ENCODE measurements around the gene OCRL.

Gene OCRL

GRCh38 chrX:129510331-129510730 lies 29.7 kb upstream of the OCRL start:
- TF ChIP-seq FOXM1 (IDR thresholded peaks at IDR 0.05; ENCODE audit: borderline replicate concordance, low read depth) (no peak), EGR1 (IDR thresholded peaks at IDR 0.05) (no peak), ZBTB7A (IDR thresholded peaks at IDR 0.05; ENCODE audit: low read depth) (no peak), MAX (IDR thresholded peaks at IDR 0.05) (no peak), USF1 (IDR thresholded peaks at IDR 0.05) (no peak), CEBPB (IDR thresholded peaks at IDR 0.05) (no peak), REST (IDR thresholded peaks at IDR 0.05; ENCODE audit: low read depth) (no peak), TAF1 (IDR thresholded peaks at IDR 0.05; ENCODE audit: low read depth) (no peak), TEAD4 (IDR thresholded peaks at IDR 0.05) (no peak), CREB1 (IDR thresholded peaks at IDR 0.05; ENCODE audit: low read depth) (no peak), TCF12 (IDR thresholded peaks at IDR 0.05; ENCODE audit: low read depth) (no peak), RAD21 (IDR thresholded peaks at IDR 0.05; ENCODE audit: low read depth) (no peak), EP300 (IDR thresholded peaks at IDR 0.05; ENCODE audit: borderline replicate concordance) (no peak), NFIC (IDR thresholded peaks at IDR 0.05) (no peak), YY1 (IDR thresholded peaks at IDR 0.05; ENCODE audit: low read depth) (no peak)

GRCh38 chrX:129511689-129512088 lies 28.4 kb upstream of the OCRL start:
- no peak for TF ChIP-seq YY1 (IDR thresholded peaks at IDR 0.05; ENCODE audit: low read depth)
- TF ChIP-seq ZBTB7A (IDR thresholded peaks at IDR 0.05; ENCODE audit: low read depth) = no peak
- no peak for TF ChIP-seq USF1 (IDR thresholded peaks at IDR 0.05)
- TF ChIP-seq REST (IDR thresholded peaks at IDR 0.05; ENCODE audit: low read depth) = no peak
- TF ChIP-seq EGR1 (IDR thresholded peaks at IDR 0.05) = no peak
- TF ChIP-seq CREB1 (IDR thresholded peaks at IDR 0.05; ENCODE audit: low read depth) = no peak
- no peak for TF ChIP-seq CEBPB (IDR thresholded peaks at IDR 0.05)
- no peak for TF ChIP-seq MAX (IDR thresholded peaks at IDR 0.05)
- TF ChIP-seq NFIC (IDR thresholded peaks at IDR 0.05) = no peak
- no peak for TF ChIP-seq RAD21 (IDR thresholded peaks at IDR 0.05; ENCODE audit: low read depth)
- TF ChIP-seq FOXM1 (IDR thresholded peaks at IDR 0.05; ENCODE audit: borderline replicate concordance, low read depth) = no peak
- TF ChIP-seq TCF12 (IDR thresholded peaks at IDR 0.05; ENCODE audit: low read depth) = no peak
- TF ChIP-seq EP300 (IDR thresholded peaks at IDR 0.05; ENCODE audit: borderline replicate concordance) = no peak
- no peak for TF ChIP-seq TAF1 (IDR thresholded peaks at IDR 0.05; ENCODE audit: low read depth)

- TF ChIP-seq YY1 (IDR thresholded peaks at IDR 0.05; ENCODE audit: low read depth) (no peak), RAD21 (IDR thresholded peaks at IDR 0.05; ENCODE audit: low read depth) (no peak), USF1 (IDR thresholded peaks at IDR 0.05) (no peak), FOXM1 (IDR thresholded peaks at IDR 0.05; ENCODE audit: borderline replicate concordance, low read depth) (no peak), NFIC (IDR thresholded peaks at IDR 0.05) (no peak), EP300 (IDR thresholded peaks at IDR 0.05; ENCODE audit: borderline replicate concordance) (no peak), EGR1 (IDR thresholded peaks at IDR 0.05) (no peak), CREB1 (IDR thresholded peaks at IDR 0.05; ENCODE audit: low read depth) (no peak), CEBPB (IDR thresholded peaks at IDR 0.05) (no peak), ZBTB7A (IDR thresholded peaks at IDR 0.05; ENCODE audit: low read depth) (no peak), TAF1 (IDR thresholded peaks at IDR 0.05; ENCODE audit: low read depth) (no peak), TEAD4 (IDR thresholded peaks at IDR 0.05) (no peak), TCF12 (IDR thresholded peaks at IDR 0.05; ENCODE audit: low read depth) (no peak), REST (IDR thresholded peaks at IDR 0.05; ENCODE audit: low read depth) (no peak)
Observed at GRCh38 chrX:129512409-129512808, 27.6 kb upstream of the OCRL start.

GRCh38 chrX:129516402-129516801 lies 23.7 kb upstream of the OCRL start:
- TF ChIP-seq YY1 (IDR thresholded peaks at IDR 0.05; ENCODE audit: low read depth) (no peak), NFIC (IDR thresholded peaks at IDR 0.05) (no peak)
